GM23248 (cell line): ENCODE data around the gene NUCB2. TPM values are rescaled to one million over a fixed set of nuclear protein-coding genes. Genes with fewer than 3 reads are reported as not detected.
A peak's percentile ranks its signal among the peaks of the same experiment; 100 is the strongest.
"Not testable (repeated sequence)": the region's sequence is repeated elsewhere in the genome, so short reads cannot be mapped to it uniquely, and the experiment has no call there.

Source experiments
- DNase-seq: peaks from one replicate; pipeline ENCODE4 v3.0.0-alpha.2; 2015
- H2AFZ ChIP-seq: fragments of 200-600 bp; sonication (generic); 2 replicates; pipeline ENCODE4 v1.6.1; 2016; ENCODE audit warnings: antibody characterized with exemption
- H3F3A ChIP-seq: fragments of 200-600 bp; sonication (generic); 2 replicates; pipeline ENCODE4 v1.6.1; 2016; ENCODE audit warnings: mild to moderate bottlenecking, antibody characterized with exemption, mixed run types; ENCODE audit not compliant: insufficient read depth
- H3K27ac ChIP-seq: fragments of 200-600 bp; sonication (generic); 2 replicates; pipeline ENCODE4 v1.5.1; 2016; ENCODE audit warnings: mild to moderate bottlenecking
- H3K27me3 ChIP-seq: fragments of 200-600 bp; sonication (generic); replicated peaks from 2 replicates; pipeline ENCODE4 v1.6.1; 2016; ENCODE audit warnings: mild to moderate bottlenecking; ENCODE audit not compliant: insufficient read depth
- H3K36me3 ChIP-seq: fragments of 200-600 bp; sonication (generic); 2 replicates; pipeline ENCODE4 v1.6.1; 2016; ENCODE audit warnings: low read depth, mild to moderate bottlenecking
- H3K4me1 ChIP-seq: fragments of 200-600 bp; sonication (generic); 2 replicates; pipeline ENCODE4 v1.6.1; 2016; ENCODE audit warnings: mild to moderate bottlenecking; ENCODE audit not compliant: insufficient read depth
- H3K4me2 ChIP-seq: fragments of 200-600 bp; sonication (generic); one replicate; pipeline ENCODE4 v1.6.1; 2016; ENCODE audit warnings: mild to moderate bottlenecking; ENCODE audit not compliant: unreplicated experiment
- H3K4me3 ChIP-seq: fragments of 200-600 bp; sonication (generic); 2 replicates; pipeline ENCODE4 v1.5.1; 2016; ENCODE audit warnings: mild to moderate bottlenecking
- H3K79me2 ChIP-seq: fragments of 200-600 bp; sonication (generic); 2 replicates; pipeline ENCODE4 v1.6.1; 2016; ENCODE audit warnings: mild to moderate bottlenecking; ENCODE audit not compliant: insufficient read depth
- H3K9ac ChIP-seq: fragments of 200-600 bp; sonication (generic); 2 replicates; pipeline ENCODE4 v1.6.1; 2016; ENCODE audit warnings: mild to moderate bottlenecking
- H3K9me2 ChIP-seq: fragments of 200-600 bp; sonication (generic); 2 replicates; pipeline ENCODE4 v1.6.1; 2016; ENCODE audit warnings: mixed run types, mild to moderate bottlenecking, moderate library complexity; ENCODE audit not compliant: insufficient read depth
- H3K9me3 ChIP-seq: fragments of 200-600 bp; sonication (generic); one replicate; pipeline ENCODE4 v1.6.1; 2017; ENCODE audit warnings: low read depth
- H4K20me1 ChIP-seq: fragments of 200-600 bp; sonication (generic); 2 replicates; pipeline ENCODE4 v1.6.0; 2016; ENCODE audit not compliant: insufficient read depth
- EZH2 ChIP-seq: fragments of 200-600 bp; sonication (generic); IDR thresholded peaks from 2 replicates; pipeline ENCODE4 v1.6.1; 2018; ENCODE audit warnings: antibody characterized with exemption, mild to moderate bottlenecking; ENCODE audit not compliant: insufficient read depth, poor library complexity, severe bottlenecking
- EZH2phosphoT487 ChIP-seq: fragments of 200-600 bp; sonication (generic); IDR thresholded peaks from 2 replicates; pipeline ENCODE4 v1.6.1; 2018; ENCODE audit warnings: antibody characterized with exemption, moderate library complexity, mild to moderate bottlenecking, low read depth; ENCODE audit not compliant: insufficient read depth
- WGBS, 2 experiments: methylation state at CpG; one replicate each; pipeline ENCODE4 v1.1.6; 2015 to 2017; ENCODE audit warnings: low lambda C conversion rate in 2 of 2, low coverage in 1 of 2; ENCODE audit errors: missing lambda C conversion rate in 2 of 2; 5-methylcytosine and 5-hydroxymethylcytosine counted together
- in situ Hi-C: fragments of 300-500 bp; cut with MboI; formaldehyde crosslinking; loops from 2 replicates; pipeline ENCODE4 v1.15.0; 2020
- polyA plus RNA-seq: library from polyadenylated mRNA; unstranded; fragments of >200 nt; fragmentation: Nextera tagmentation; extraction: Ambion mirVana; gene quantifications from 2 replicates; pipeline ENCODE4 v1.2.1, GENCODE V29; 2016
- total RNA-seq: library from RNA; depleted of rRNA; stranded (reverse); fragments of >200 nt; shearing (Covaris generic); gene quantifications from 2 replicates; pipeline ENCODE4 v1.2.3, GENCODE V29; 2014; rRNA removed

NUCB2 gene
- total RNA-seq = 71.5 and 95.0 TPM in 2 replicates
- polyA plus RNA-seq = 232 and 246 TPM in 2 replicates

GRCh38 chr11:17276236-17277023 is at the start of gene NUCB2:
Gene NUCB2 (plus strand): TSS chr11:17276739. CDS start chr11:17295324, 18,585 bp downstream.
- Histone ChIP-seq H3K9me2 (no peaks in the 10 kb centered on the region), H3K27ac (peak within 1 kb of the TSS; percentile 87), H3K9ac (peak within 1 kb of the TSS; percentile 93), H3F3A (peaks cover 11% of the 10 kb centered on the region; the same call in 1 of the 2 replicates), H3K4me2 (peak within 1 kb of the TSS; percentile 82), H3K4me3 (peak within 1 kb of the TSS; percentile 84), H3K4me1 (peaks cover 5% of the 10 kb centered on the region; the same call in 1 of the 2 replicates), H3K36me3 (no peaks in the 10 kb centered on the region), H3K27me3 (no peaks in the 10 kb centered on the region), H3K79me2 (peaks cover 47% of the 10 kb centered on the region), H3K9me3 (no peaks in the 10 kb centered on the region), H2AFZ (peak within 1 kb of the TSS; percentile 90), H4K20me1 (no peaks in the 10 kb centered on the region)
- TF ChIP-seq EZH2phosphoT487 = no peak
- TF ChIP-seq EZH2 = no peak
- in situ Hi-C loops = no loop called here
- DNase-seq = peak; percentile 99
- 0 to 1% methylated on average over 42 to 69 of the region's 75 CpGs for WGBS, 2 experiments

DNA sequence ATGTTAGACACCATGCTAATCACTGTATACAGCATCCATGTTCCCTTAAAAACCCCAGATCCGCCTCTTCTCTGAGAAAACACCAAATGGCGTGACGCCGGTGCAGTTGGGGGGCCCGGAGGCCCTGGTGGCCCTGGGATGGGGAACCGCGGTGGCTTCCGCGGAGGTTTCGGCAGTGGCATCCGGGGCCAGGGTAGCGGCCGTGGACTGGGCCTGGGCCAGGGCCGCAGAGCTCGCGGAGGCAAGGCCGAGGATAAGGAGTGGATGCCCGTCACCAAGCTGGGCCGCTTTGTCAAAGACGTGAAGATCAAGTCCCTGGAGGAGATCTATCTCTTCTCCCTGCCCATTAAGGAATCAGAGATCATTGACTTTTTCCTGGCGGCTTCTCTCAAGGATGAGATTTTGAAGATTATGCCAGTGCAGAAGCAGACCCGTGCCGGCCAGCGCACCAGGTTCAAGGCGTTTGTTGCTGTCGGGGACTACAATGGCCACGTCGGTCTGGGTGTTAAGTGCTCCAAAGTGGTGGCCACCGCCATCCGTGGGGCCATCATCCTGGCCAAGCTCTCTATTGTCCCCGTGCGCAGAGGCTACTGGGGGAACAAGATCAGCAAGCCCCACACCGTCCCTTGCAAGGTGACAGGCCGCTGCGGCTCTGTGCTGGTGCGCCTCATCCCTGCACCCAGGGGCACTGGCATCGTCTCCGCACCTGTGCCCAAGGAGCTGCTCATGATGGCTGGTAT is 48.2 kb upstream of the NUCB2 start:
- H3K4me1 ChIP-seq, H3K4me2 ChIP-seq, in situ Hi-C loops, H3K9me3 ChIP-seq, H4K20me1 ChIP-seq, H3K27me3 ChIP-seq, H3K27ac ChIP-seq, DNase-seq, H3K4me3 ChIP-seq, H3K36me3 ChIP-seq, H2AFZ ChIP-seq, H3K79me2 ChIP-seq, H3K9me2 ChIP-seq, H3F3A ChIP-seq, H3K9ac ChIP-seq: not testable (repeated sequence)
- WGBS, 2 experiments = 90 to 92% methylated on average over 30 to 38 of the region's 38 CpGs

DNA sequence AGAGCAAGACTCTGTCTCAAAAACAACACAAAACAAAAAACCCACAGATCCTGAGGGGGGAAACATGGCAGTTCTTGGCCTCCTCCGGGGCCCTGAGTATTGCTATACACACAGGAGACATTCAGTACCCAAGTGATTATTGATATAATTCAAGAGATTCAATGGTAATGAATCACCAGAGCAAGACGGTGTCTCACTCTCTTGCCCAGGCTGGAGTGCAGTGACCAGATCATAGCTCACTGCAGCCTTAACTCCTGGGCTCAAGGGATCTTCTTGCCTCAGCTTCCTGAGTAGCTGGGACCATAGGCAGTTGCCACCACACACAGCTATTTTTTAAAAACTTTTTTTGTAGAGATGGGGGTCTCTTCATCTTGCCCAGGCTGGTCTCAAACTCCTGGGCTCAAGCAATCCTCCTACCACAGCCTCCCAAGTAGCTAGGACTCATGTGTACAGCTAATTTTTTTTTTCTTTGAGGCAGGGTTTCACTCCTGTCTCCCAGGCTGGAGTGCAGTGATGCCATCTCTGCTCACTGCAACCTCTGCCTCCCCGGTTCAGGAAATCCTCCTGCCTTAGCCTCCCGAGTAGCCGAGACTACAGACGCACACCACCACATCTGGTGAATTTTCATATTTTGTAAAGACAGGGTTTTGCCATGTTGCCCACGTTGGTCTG is 46.9 kb upstream of the NUCB2 start:
- peak overlapping the region; percentile 69; the same call in 1 of the 2 replicates for H2AFZ ChIP-seq
- no peak overlapping the region for H3K27ac ChIP-seq
- TF ChIP-seq EZH2phosphoT487 = no peak
- no peak for TF ChIP-seq EZH2
- no peaks in the 10 kb centered on the region for H3K36me3 ChIP-seq
- H3K4me3 ChIP-seq = no peak overlapping the region
- no peak overlapping the region for H3K4me2 ChIP-seq
- peak; percentile 17 for DNase-seq
- no peaks in the 10 kb centered on the region for H3K4me1 ChIP-seq
- H4K20me1 ChIP-seq = no peaks in the 10 kb centered on the region
- no peak overlapping the region for H3K9ac ChIP-seq
- no peaks in the 10 kb centered on the region for H3F3A ChIP-seq
- no peaks in the 10 kb centered on the region for H3K79me2 ChIP-seq
- in situ Hi-C loops = loop anchor here (10.0 kb wide), 1 partner anchor 295 kb away; no protein-coding TSS in a partner anchor
- H3K9me2 ChIP-seq = no peaks in the 10 kb centered on the region
- H3K27me3 ChIP-seq = no peaks in the 10 kb centered on the region
- WGBS, 2 experiments = 43 to 45% methylated on average over 7 of the region's 7 CpGs
- no peaks in the 10 kb centered on the region for H3K9me3 ChIP-seq
